Measurements from ENCODE around the gene EMID1.

EMID1 gene

GRCh38 chr22:29206372-29207242 lies 911 bp downstream of the EMID1 start:
- TF ChIP-seq CTCF (IDR thresholded peaks at IDR 0.05; ENCODE audit: low read depth, low read length) = no peak
- H3K4me3 ChIP-seq (ENCODE audit: low read depth, low read length) = no peak overlapping the region; the same call in 1 of the 2 replicates

GRCh38 chr22:29207243-29207550 lies 1.5 kb downstream of the EMID1 start:
- H3K4me3 ChIP-seq (ENCODE audit: low read depth, low read length) = no peak overlapping the region
- TF ChIP-seq CTCF (IDR thresholded peaks at IDR 0.05; ENCODE audit: low read depth, low read length) = no peak

GRCh38 chr22:29207562-29208501 lies 2.1 kb downstream of the EMID1 start:
- TF ChIP-seq CTCF (IDR thresholded peaks at IDR 0.05; ENCODE audit: low read depth, low read length) = no peak
- H3K4me3 ChIP-seq (ENCODE audit: low read depth, low read length) = no peak overlapping the region

- no peak for TF ChIP-seq CTCF (IDR thresholded peaks at IDR 0.05; ENCODE audit: low read depth, low read length)
- no peak overlapping the region for H3K4me3 ChIP-seq (ENCODE audit: low read depth, low read length)
Observed at GRCh38 chr22:29208502-29208862, 2.8 kb downstream of the EMID1 start.

- H3K4me3 ChIP-seq (ENCODE audit: low read depth, low read length) = no peak overlapping the region
- no peak for TF ChIP-seq CTCF (IDR thresholded peaks at IDR 0.05; ENCODE audit: low read depth, low read length)
Observed at GRCh38 chr22:29208879-29209623, 3.4 kb downstream of the EMID1 start.

GRCh38 chr22:29209624-29209929 lies 3.9 kb downstream of the EMID1 start:
- no peak overlapping the region for H3K4me3 ChIP-seq (ENCODE audit: low read depth, low read length)
- no peak for TF ChIP-seq CTCF (IDR thresholded peaks at IDR 0.05; ENCODE audit: low read depth, low read length)

Measured in WI38 (cell line).